HEK293T (cell line): ENCODE results near the gene ITGA8.

Source experiments
- ARNT ChIP-seq: fragments of 450-650 bp; IDR thresholded peaks from 2 replicates; pipeline ENCODE4 v1.6.1; 2017; ENCODE audit warnings: mild to moderate bottlenecking
- BHLHE40 ChIP-seq: fragments of 450-650 bp; IDR thresholded peaks from 2 replicates; pipeline ENCODE4 v1.6.1; 2016; ENCODE audit warnings: mild to moderate bottlenecking, moderate library complexity, borderline replicate concordance
- CTBP1 ChIP-seq: fragments of 450-650 bp; IDR thresholded peaks from 2 replicates; pipeline ENCODE4 v1.6.1; 2016; ENCODE audit warnings: borderline replicate concordance
- ELF4 ChIP-seq: fragments of 450-650 bp; IDR thresholded peaks from 2 replicates; pipeline ENCODE4 v1.6.1; 2017; ENCODE audit warnings: antibody characterized with exemption
- FOXM1 ChIP-seq: fragments of 450-650 bp; IDR thresholded peaks from 2 replicates; pipeline ENCODE4 v1.6.1; 2017; ENCODE audit warnings: mild to moderate bottlenecking, borderline replicate concordance
- L3MBTL2 ChIP-seq: fragments of 450-650 bp; conservative IDR thresholded peaks from 2 replicates; pipeline ENCODE4 v1.6.1; 2016; ENCODE audit warnings: mild to moderate bottlenecking
- LEF1 ChIP-seq: fragments of 450-650 bp; IDR thresholded peaks from 2 replicates; pipeline ENCODE4 v1.6.1; 2017; ENCODE audit warnings: mild to moderate bottlenecking, borderline replicate concordance
- NFRKB ChIP-seq: fragments of 450-650 bp; IDR thresholded peaks from 2 replicates; pipeline ENCODE4 v1.6.1; 2016; ENCODE audit warnings: mild to moderate bottlenecking, moderate library complexity
- PKNOX1 ChIP-seq: fragments of 450-650 bp; IDR thresholded peaks from 2 replicates; pipeline ENCODE4 v1.6.1; 2016
- SP1 ChIP-seq: fragments of 450-650 bp; IDR thresholded peaks from 2 replicates; pipeline ENCODE4 v1.6.1; 2017
- SUZ12 ChIP-seq: fragments of 450-650 bp; IDR thresholded peaks from 2 replicates; pipeline ENCODE4 v1.6.1; 2016; ENCODE audit warnings: mild to moderate bottlenecking
- TARDBP ChIP-seq: fragments of 450-650 bp; IDR thresholded peaks from 2 replicates; pipeline ENCODE4 v1.6.1; 2016

- TF ChIP-seq FOXM1 = no peak
- TF ChIP-seq SP1 = no peak
- TF ChIP-seq LEF1 = no peak
- TF ChIP-seq ELF4 = no peak
- no peak for TF ChIP-seq PKNOX1
- no peak for TF ChIP-seq CTBP1
- no peak for TF ChIP-seq BHLHE40
- no peak for TF ChIP-seq TARDBP
- no peak for TF ChIP-seq NFRKB
- TF ChIP-seq L3MBTL2 = no peak
- no peak for TF ChIP-seq ARNT
- TF ChIP-seq SUZ12 = no peak
Measured at GRCh38 chr10:15735763-15736162, 16.0 kb upstream of the ITGA8 start.
